Psoas muscle (tissue), 8 donors: ENCODE results near the gene GLTPD2. TPM values are rescaled to one million over a fixed set of nuclear protein-coding genes. Genes with fewer than 3 reads are reported as not detected.

ENCODE experiments used
- ATAC-seq, 4 donors: fragments of 200-7000 bp; cut with Tn5 transposase; one replicate each; pipeline ENCODE4 v1.9.1; 2020; ENCODE audit warnings: moderate library complexity in 3 of 4, mild to moderate bottlenecking in 2 of 4
- DNase-seq, 2 donors: peaks; one replicate each; pipeline ENCODE4 v3.0.0-alpha.2; 2020
- H3K27ac ChIP-seq: fragments of 200-600 bp; one replicate; pipeline ENCODE4 v1.8.0; 2022
- H3K27me3 ChIP-seq, 3 donors: fragments of 200-600 bp in 1 of 3; one replicate each; pipeline versions ENCODE4 v1.6.1 to v1.8.0; 2013 to 2022; ENCODE audit warnings: low read length in 2 of 3, mild to moderate bottlenecking in 2 of 3, moderate library complexity in 1 of 3; ENCODE audit not compliant: insufficient read depth in 3 of 3
- H3K36me3 ChIP-seq, 2 donors: fragments of 200-600 bp in 1 of 2; one replicate each; pipeline versions ENCODE4 v1.6.1 to v1.8.0; 2013 to 2022; ENCODE audit warnings: low read depth in 1 of 2, mild to moderate bottlenecking in 1 of 2, moderate library complexity in 1 of 2; ENCODE audit not compliant: insufficient read depth in 1 of 2
- H3K4me1 ChIP-seq: fragments of 200-600 bp; one replicate; pipeline ENCODE4 v1.8.0; 2022
- H3K4me3 ChIP-seq: fragments of 200-600 bp; one replicate; pipeline ENCODE4 v1.8.0; 2022; ENCODE audit warnings: mild to moderate bottlenecking
- H3K9me3 ChIP-seq: fragments of 200-600 bp; one replicate; pipeline ENCODE4 v1.8.0; 2022
- CTCF ChIP-seq: fragments of 200-600 bp; IDR thresholded peaks from one replicate; pipeline ENCODE4 v1.8.0; 2022; ENCODE audit warnings: antibody characterized with exemption
- WGBS, 3 donors: extraction: QIAGEN DNeasy Blood & Tissue Kit; methylation state at CpG; one replicate each; pipeline versions ENCODE4 v1.1.6 to v1.1.7; 2013; 5-methylcytosine and 5-hydroxymethylcytosine counted together
- intact Hi-C, 2 donors: fragments of 100-400 bp; cut with DNase I; formaldehyde crosslinking; loops; one replicate each; pipeline versions ENCODE4 v1.11.0 to v1.14.2; 2022
- polyA plus RNA-seq, 3 donors: library from polyadenylated mRNA; stranded (reverse); fragments of 200-250 nt; gene quantifications; one replicate each; pipeline ENCODE4 v1.2.3, GENCODE V29; 2013
- total RNA-seq, 4 donors: library from RNA; stranded (reverse); fragmentation: NEBNext Ultra II Directional in 2 of 4; extraction: Animal tissue kit (Norgen Biotek cat#: 25700) in 2 of 4; gene quantifications; one replicate each; pipeline versions ENCODE4 v1.2.1 to v1.2.4, GENCODE V29; 2021 to 2023
- donor health status: healthy with polysubstance abuse.
- donor health status: DM: no; HTN: no; CAD: no; lungs with moderate emphysema.
- donor health status: Bipolar disorder and iron deficiency.
- donor health status: healthy.
- donor health status: DM: yes; HTN: yes; CAD: no.
- donor health status: DM: no; HTN: no; CAD: no.
- donor health status: DM: no; HTN: no; CAD: no.
- donor health status: DM: yes; HTN: yes; CAD: no.

The GLTPD2 gene
- total and polyA plus RNA-seq, 7 donors, result not detected

GRCh38 chr17:4751932-4752331 is 36.8 kb upstream of the GLTPD2 start:
- Histone ChIP-seq H3K27me3 (peaks cover 4 to 76% (median 7%) of the 10 kb centered on the region in 3 donors), H3K9me3 (no peaks in the 10 kb centered on the region), H3K27ac (no peak overlapping the region), H3K4me3 (no peak overlapping the region), H3K36me3 (no peaks in the 10 kb centered on the region), H3K4me1 (no peaks in the 10 kb centered on the region)
- WGBS, 3 donors, result 52 to 63% (median 55%) methylated on average over 5 of the region's 5 CpGs
- ATAC-seq (no peak), DNase-seq (no peak)
- intact Hi-C loops, result no loop called here
- TF ChIP-seq CTCF, result no peak

- H3K27ac ChIP-seq, result no peak overlapping the region
- no peak for ATAC-seq
- H3K4me3 ChIP-seq, result no peak overlapping the region
- no peaks in the 10 kb centered on the region for H3K9me3 ChIP-seq
- no peak for DNase-seq
- no peaks in the 10 kb centered on the region for H3K4me1 ChIP-seq
- WGBS, 3 donors, result 79 to 85% (median 81%) methylated on average over 1 of the region's 1 CpG
- H3K27me3 ChIP-seq, result peaks cover 4 to 66% (median 7%) of the 10 kb centered on the region in 3 donors
- no peaks in the 10 kb centered on the region for H3K36me3 ChIP-seq
- no peak for TF ChIP-seq CTCF
- intact Hi-C loops, result no loop called here
Observed at GRCh38 chr17:4753392-4753791, 35.4 kb upstream of the GLTPD2 start.

- no peaks in the 10 kb centered on the region for H3K9me3 ChIP-seq
- no peaks in the 10 kb centered on the region for H3K4me1 ChIP-seq
- H3K27me3 ChIP-seq, result peaks cover 0 to 9% (median 0%) of the 10 kb centered on the region in 3 donors
- H3K27ac ChIP-seq, result no peak overlapping the region
- H3K4me3 ChIP-seq, result no peak overlapping the region
- peak in 1 of 2 donors; percentile 1 for DNase-seq
- 81 to 84% (median 83%) methylated on average over 10 of the region's 10 CpGs for WGBS, 3 donors
- TF ChIP-seq CTCF, result no peak
- no peaks in the 10 kb centered on the region for H3K36me3 ChIP-seq
- ATAC-seq, result no peak
- intact Hi-C loops, result no loop called here
Observed at GRCh38 chr17:4759776-4760236, 29.0 kb upstream of the GLTPD2 start.

GRCh38 chr17:4764595-4764994 is 24.2 kb upstream of the GLTPD2 start:
- H3K4me3 ChIP-seq, result no peak overlapping the region
- 61 to 71% (median 69%) methylated on average over 3 of the region's 3 CpGs for WGBS, 3 donors
- ATAC-seq (no peak), DNase-seq (no peak)
- H3K27ac ChIP-seq, result no peak overlapping the region
- TF ChIP-seq CTCF, result no peak
- no peaks in the 10 kb centered on the region for H3K27me3 ChIP-seq
- intact Hi-C loops, result no loop called here
- H3K4me1 ChIP-seq, result no peaks in the 10 kb centered on the region
- no peaks in the 10 kb centered on the region for H3K36me3 ChIP-seq
- no peaks in the 10 kb centered on the region for H3K9me3 ChIP-seq

- no peak for ATAC-seq
- intact Hi-C loops, result no loop called here
- no peak for TF ChIP-seq CTCF
Observed at GRCh38 chr17:4766201-4766600, 22.6 kb upstream of the GLTPD2 start.

More at GRCh38 chr17:4766201-4766600, 22.6 kb upstream of the GLTPD2 start:
- Histone ChIP-seq H3K36me3 (no peaks in the 10 kb centered on the region), H3K27ac (no peak overlapping the region), H3K27me3 (peaks cover 0 to 5% (median 0%) of the 10 kb centered on the region in 3 donors), H3K9me3 (no peaks in the 10 kb centered on the region), H3K4me3 (no peak overlapping the region), H3K4me1 (no peaks in the 10 kb centered on the region)
- WGBS, 3 donors, result 80 to 85% (median 83%) methylated on average over 3 of the region's 3 CpGs
- no peak for DNase-seq
